Keratinocyte (primary cell): ENCODE data around the gene RPN1.

ENCODE experiments used
- EZH2 ChIP-seq: IDR thresholded peaks from one replicate; pipeline ENCODE4 v1.6.1; 2012; ENCODE audit warnings: inconsistent platforms, mild to moderate bottlenecking, low read length, moderate library complexity
- TF ChIP-seq, protein P1 (sequence below), 3 experiments: IDR thresholded peaks in 1 of 3; conservative IDR thresholded peaks in 1 of 3; optimal IDR thresholded peaks in 1 of 3; 2 replicates in 2 of 3; 3 replicates in 1 of 3; pipeline versions ENCODE3 to v1.5.1; 2011; ENCODE audit warnings: low read length in 3 of 3, mild to moderate bottlenecking in 3 of 3, moderate library complexity in 2 of 3, control low read depth in 1 of 3, inconsistent platforms in 1 of 3; ENCODE audit not compliant: insufficient read depth in 2 of 3; ENCODE audit errors: extremely low read depth in 1 of 3

DNA sequence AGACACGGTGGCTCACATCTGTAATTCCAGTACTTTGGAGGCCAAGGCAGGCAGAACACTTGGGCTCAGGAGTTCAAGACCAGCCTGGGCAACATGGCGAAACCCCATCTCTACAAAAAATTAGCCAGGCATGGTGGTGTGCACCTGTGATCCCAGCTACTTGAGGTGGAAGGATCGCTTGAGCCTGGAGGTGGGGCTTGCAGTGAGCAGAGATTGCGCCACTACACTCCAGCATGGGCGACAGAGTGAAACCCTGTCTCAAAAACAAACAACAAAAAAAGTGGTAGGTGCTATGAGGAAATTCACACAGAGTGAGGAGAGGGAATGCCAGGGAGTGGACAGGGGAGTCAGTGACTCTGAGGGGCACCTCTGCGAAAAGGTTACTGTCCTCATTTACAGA, 29.4 kb downstream of the RPN1 start:
- no peak for TF ChIP-seq EZH2
- TF ChIP-seq, protein P1, sequence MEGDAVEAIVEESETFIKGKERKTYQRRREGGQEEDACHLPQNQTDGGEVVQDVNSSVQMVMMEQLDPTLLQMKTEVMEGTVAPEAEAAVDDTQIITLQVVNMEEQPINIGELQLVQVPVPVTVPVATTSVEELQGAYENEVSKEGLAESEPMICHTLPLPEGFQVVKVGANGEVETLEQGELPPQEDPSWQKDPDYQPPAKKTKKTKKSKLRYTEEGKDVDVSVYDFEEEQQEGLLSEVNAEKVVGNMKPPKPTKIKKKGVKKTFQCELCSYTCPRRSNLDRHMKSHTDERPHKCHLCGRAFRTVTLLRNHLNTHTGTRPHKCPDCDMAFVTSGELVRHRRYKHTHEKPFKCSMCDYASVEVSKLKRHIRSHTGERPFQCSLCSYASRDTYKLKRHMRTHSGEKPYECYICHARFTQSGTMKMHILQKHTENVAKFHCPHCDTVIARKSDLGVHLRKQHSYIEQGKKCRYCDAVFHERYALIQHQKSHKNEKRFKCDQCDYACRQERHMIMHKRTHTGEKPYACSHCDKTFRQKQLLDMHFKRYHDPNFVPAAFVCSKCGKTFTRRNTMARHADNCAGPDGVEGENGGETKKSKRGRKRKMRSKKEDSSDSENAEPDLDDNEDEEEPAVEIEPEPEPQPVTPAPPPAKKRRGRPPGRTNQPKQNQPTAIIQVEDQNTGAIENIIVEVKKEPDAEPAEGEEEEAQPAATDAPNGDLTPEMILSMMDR (optimal IDR thresholded peaks at IDR 0.05 in 1 of 3, IDR thresholded peaks at IDR 0.05 in 1 of 3, conservative IDR thresholded peaks at IDR 0.05 in 1 of 3; ENCODE audit: extremely low read depth in 1 of 3, insufficient read depth in 2 of 3, low read length in 3 of 3), result no peak
